HepG2 (cell line): ENCODE results near the gene TP73. TPM values are rescaled to one million over a fixed set of nuclear protein-coding genes. Genes with fewer than 3 reads are reported as not detected.
A peak's percentile ranks its signal among the peaks of the same experiment; 100 is the strongest.

ENCODE experiments used
- CHD2 ChIP-seq: IDR thresholded peaks from 2 replicates; pipeline ENCODE4 v1.6.1; 2011; ENCODE audit warnings: low read depth, low read length, improper control_type of control experiment
- HOMEZ ChIP-seq: IDR thresholded peaks from 2 replicates; pipeline ENCODE4 v1.6.1; 2016; ENCODE audit warnings: low read depth
- NR1H2 ChIP-seq: sonication (generic); formaldehyde crosslinking; IDR thresholded peaks from 2 replicates; pipeline ENCODE4 v1.8.1; 2022; ENCODE audit warnings: low read depth, missing genetic modification reagents, borderline replicate concordance
- NR2F6 ChIP-seq, 2 experiments: IDR thresholded peaks; 2 replicates each; pipeline ENCODE4 v1.6.1; 2016; ENCODE audit warnings: antibody characterized with exemption in 1 of 2, mild to moderate bottlenecking in 1 of 2
- RFX1 ChIP-seq: fragments of 450-650 bp; IDR thresholded peaks from 2 replicates; pipeline ENCODE4 v1.6.1; 2017
- RXRB ChIP-seq: IDR thresholded peaks from 2 replicates; pipeline ENCODE4 v1.6.1; 2016; ENCODE audit warnings: borderline replicate concordance, missing genetic modification reagents, missing compliant biosample characterization
- SALL2 ChIP-seq: sonication (generic); formaldehyde crosslinking; IDR thresholded peaks from 2 replicates; pipeline ENCODE4 v1.8.1; 2023; ENCODE audit warnings: mild to moderate bottlenecking, missing genetic modification reagents, inconsistent platforms
- SP4 ChIP-seq: sonication (generic); formaldehyde crosslinking; IDR thresholded peaks from 2 replicates; pipeline ENCODE4 v1.8.1; 2023; ENCODE audit warnings: mild to moderate bottlenecking, missing genetic modification reagents
- SRSF4 ChIP-seq: fragments of 200-400 bp; formaldehyde crosslinking; IDR thresholded peaks from one replicate; pipeline ENCODE4 v1.6.1; 2018; ENCODE audit warnings: mild to moderate bottlenecking, low read depth, low read length, moderate library complexity; ENCODE audit not compliant: poor library complexity, severe bottlenecking
- TGIF2 ChIP-seq: IDR thresholded peaks from 2 replicates; pipeline ENCODE4 v1.6.1; 2016; ENCODE audit warnings: control low read depth, missing compliant biosample characterization
- YEATS2 ChIP-seq: sonication (generic); formaldehyde crosslinking; IDR thresholded peaks from 2 replicates; pipeline ENCODE4 v1.4.0; 2020; ENCODE audit warnings: missing genetic modification reagents, borderline replicate concordance
- ZC3H13 ChIP-seq: sonication (generic); formaldehyde crosslinking; IDR thresholded peaks from 2 replicates; pipeline ENCODE4 v1.8.1; 2023; ENCODE audit warnings: mild to moderate bottlenecking, missing genetic modification reagents, moderate library complexity
- ZNF354B ChIP-seq: sonication (generic); formaldehyde crosslinking; IDR thresholded peaks from 2 replicates; pipeline ENCODE4 v1.8.0; 2022; ENCODE audit warnings: mild to moderate bottlenecking, missing genetic modification reagents
- ZNF674 ChIP-seq: sonication (generic); formaldehyde crosslinking; IDR thresholded peaks from 2 replicates; pipeline ENCODE4 v1.5.0; 2020; ENCODE audit warnings: low read depth, mild to moderate bottlenecking, missing genetic modification reagents
- polyA plus RNA-seq, 8 experiments: library from polyadenylated mRNA; depleted of rRNA in 3 of 8; stranded (reverse) in 7 of 8; unstranded in 1 of 8; fragments of >200 nt; fragmentation: Illumina TruSeq in 4 of 8; extraction: Trizol in 4 of 8; gene quantifications; 2 replicates each; pipeline versions ENCODE4 v1.2.1 to v1.2.3, GENCODE V29; 2011 to 2016; ENCODE audit warnings: low read depth in 4 of 8, missing spikeins in 1 of 8, mixed read lengths in 1 of 8; ENCODE audit not compliant: insufficient read depth in 1 of 8
- total RNA-seq, 5 experiments: library from RNA; depleted of rRNA; stranded (reverse); fragments of >200 nt; fragmentation: Illumina TruSeq; extraction: Trizol; gene quantifications; 2 replicates each; pipeline ENCODE4 v1.2.3, GENCODE V29; 2016; ENCODE audit warnings: low read depth in 1 of 5
- TF ChIP-seq, protein P1 (sequence below): sonication (generic); formaldehyde crosslinking; IDR thresholded peaks from 2 replicates; pipeline ENCODE4 v1.5.0; 2020; ENCODE audit warnings: mild to moderate bottlenecking, missing genetic modification reagents
- TF ChIP-seq, protein P2 (sequence below): sonication (generic); formaldehyde crosslinking; IDR thresholded peaks from 2 replicates; pipeline ENCODE4 v1.5.0; 2020; ENCODE audit warnings: missing genetic modification reagents
- TF ChIP-seq, protein P3 (sequence below): sonication (generic); formaldehyde crosslinking; IDR thresholded peaks from 2 replicates; pipeline ENCODE4 v1.4.0; 2020; ENCODE audit warnings: missing genetic modification reagents
- TF ChIP-seq, protein P4 (sequence below): sonication (generic); formaldehyde crosslinking; IDR thresholded peaks from 2 replicates; pipeline ENCODE4 v1.4.0; 2020; ENCODE audit warnings: mild to moderate bottlenecking, missing genetic modification reagents

Gene TP73
- total and polyA plus RNA-seq, 2 of the 13 experiments (the other 11 are each of a cell fraction or from before 2014, with no cell fraction given), result 0.49 to 1.1 TPM

DNA sequence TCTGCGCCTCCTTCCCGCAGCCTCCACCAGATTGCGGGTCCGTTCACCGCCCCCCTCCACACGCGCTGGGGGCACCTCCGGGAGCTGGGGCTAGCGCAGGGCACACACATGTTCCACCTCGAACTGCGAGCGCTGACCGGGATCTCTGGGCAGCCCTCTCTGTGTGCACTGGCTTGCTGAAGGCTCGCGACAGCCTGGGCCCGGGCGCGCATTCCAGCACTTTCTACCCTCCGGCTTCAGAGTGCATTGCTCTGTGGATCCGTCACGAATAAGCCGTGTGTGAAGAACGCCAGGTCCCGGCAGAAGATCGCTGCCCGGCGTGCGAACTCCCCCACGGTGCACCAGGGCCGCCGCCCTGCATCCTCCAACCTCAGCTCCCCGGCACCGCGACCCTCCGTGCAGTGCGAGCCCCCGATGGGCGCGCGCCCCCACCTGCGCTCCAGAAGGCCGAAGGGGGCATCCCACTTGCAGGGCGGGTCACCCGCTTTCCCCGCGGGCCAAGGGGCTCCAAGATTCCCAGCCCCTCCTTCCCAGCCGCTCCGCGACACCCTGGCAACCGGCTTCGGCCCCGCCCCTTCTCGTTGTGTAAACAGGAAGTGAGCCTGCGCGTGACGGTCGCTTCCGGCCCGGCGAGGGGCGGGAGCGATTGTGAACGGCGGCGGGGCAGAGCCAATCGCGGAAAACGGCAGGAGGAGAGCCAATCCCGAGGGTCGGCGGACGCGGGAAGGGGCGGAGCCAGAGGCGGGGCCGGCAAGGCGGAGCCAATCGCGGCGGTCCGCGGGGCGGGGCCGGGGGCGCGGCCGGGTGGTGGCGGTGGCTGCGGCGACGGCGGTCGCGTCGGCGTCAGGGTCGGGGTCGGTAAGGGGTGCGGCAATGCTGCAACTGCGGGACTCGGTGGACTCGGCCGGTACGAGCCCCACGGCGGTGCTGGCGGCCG lies 27.8 kb upstream of the TP73 start, which contains the start of gene TPRG1L (continued):
- peak; percentile 79 for TF ChIP-seq CHD2
- TF ChIP-seq, protein P1, sequence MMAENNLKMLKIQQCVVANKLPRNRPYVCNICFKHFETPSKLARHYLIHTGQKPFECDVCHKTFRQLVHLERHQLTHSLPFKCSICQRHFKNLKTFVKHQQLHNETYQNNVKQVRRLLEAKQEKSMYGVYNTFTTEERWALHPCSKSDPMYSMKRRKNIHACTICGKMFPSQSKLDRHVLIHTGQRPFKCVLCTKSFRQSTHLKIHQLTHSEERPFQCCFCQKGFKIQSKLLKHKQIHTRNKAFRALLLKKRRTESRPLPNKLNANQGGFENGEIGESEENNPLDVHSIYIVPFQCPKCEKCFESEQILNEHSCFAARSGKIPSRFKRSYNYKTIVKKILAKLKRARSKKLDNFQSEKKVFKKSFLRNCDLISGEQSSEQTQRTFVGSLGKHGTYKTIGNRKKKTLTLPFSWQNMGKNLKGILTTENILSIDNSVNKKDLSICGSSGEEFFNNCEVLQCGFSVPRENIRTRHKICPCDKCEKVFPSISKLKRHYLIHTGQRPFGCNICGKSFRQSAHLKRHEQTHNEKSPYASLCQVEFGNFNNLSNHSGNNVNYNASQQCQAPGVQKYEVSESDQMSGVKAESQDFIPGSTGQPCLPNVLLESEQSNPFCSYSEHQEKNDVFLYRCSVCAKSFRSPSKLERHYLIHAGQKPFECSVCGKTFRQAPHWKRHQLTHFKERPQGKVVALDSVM (CRISPR knock-in tag), result peak; percentile 14; the same call in 1 of the 2 replicates
- 0 out of 2 replicates have a peak, but pooled peaks have one; percentile 38 for TF ChIP-seq NR1H2 (CRISPR knock-in tag)
- TF ChIP-seq, protein P2, sequence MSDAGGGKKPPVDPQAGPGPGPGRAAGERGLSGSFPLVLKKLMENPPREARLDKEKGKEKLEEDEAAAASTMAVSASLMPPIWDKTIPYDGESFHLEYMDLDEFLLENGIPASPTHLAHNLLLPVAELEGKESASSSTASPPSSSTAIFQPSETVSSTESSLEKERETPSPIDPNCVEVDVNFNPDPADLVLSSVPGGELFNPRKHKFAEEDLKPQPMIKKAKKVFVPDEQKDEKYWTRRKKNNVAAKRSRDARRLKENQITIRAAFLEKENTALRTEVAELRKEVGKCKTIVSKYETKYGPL, result no peak
- TF ChIP-seq ZNF354B (CRISPR knock-in tag), result no peak
- TF ChIP-seq SRSF4, result no peak
- peak; percentile 88 for TF ChIP-seq SALL2 (CRISPR knock-in tag)
- TF ChIP-seq HOMEZ (CRISPR knock-in tag), result 0 out of 2 replicates have a peak, but pooled peaks have one; percentile 10
- TF ChIP-seq ZC3H13, result peak; percentile 73; the same call in 1 of the 2 replicates
- TF ChIP-seq NR2F6 (IDR thresholded peaks at IDR 0.05), result no peak
- TF ChIP-seq NR2F6 (CRISPR knock-in tag; IDR thresholded peaks at IDR 0.05), result 0 out of 2 replicates have a peak, but pooled peaks have one; percentile 10
- 0 out of 2 replicates have a peak, but pooled peaks have one; percentile 66 for TF ChIP-seq ZNF674 (CRISPR knock-in tag)
- TF ChIP-seq SP4, result peak; percentile 97
- TF ChIP-seq RFX1, result peak; percentile 75; the same call in 1 of the 2 replicates
- peak; percentile 87; the same call in 1 of the 2 replicates for TF ChIP-seq YEATS2 (CRISPR knock-in tag)
- TF ChIP-seq TGIF2 (CRISPR knock-in tag), result peak; percentile 66; the same call in 1 of the 2 replicates
- TF ChIP-seq, protein P3, sequence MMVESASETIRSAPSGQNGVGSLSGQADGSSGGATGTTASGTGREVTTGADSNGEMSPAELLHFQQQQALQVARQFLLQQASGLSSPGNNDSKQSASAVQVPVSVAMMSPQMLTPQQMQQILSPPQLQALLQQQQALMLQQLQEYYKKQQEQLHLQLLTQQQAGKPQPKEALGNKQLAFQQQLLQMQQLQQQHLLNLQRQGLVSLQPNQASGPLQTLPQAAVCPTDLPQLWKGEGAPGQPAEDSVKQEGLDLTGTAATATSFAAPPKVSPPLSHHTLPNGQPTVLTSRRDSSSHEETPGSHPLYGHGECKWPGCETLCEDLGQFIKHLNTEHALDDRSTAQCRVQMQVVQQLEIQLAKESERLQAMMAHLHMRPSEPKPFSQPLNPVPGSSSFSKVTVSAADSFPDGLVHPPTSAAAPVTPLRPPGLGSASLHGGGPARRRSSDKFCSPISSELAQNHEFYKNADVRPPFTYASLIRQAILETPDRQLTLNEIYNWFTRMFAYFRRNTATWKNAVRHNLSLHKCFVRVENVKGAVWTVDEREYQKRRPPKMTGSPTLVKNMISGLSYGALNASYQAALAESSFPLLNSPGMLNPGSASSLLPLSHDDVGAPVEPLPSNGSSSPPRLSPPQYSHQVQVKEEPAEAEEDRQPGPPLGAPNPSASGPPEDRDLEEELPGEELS, result peak; percentile 77
- TF ChIP-seq, protein P4, sequence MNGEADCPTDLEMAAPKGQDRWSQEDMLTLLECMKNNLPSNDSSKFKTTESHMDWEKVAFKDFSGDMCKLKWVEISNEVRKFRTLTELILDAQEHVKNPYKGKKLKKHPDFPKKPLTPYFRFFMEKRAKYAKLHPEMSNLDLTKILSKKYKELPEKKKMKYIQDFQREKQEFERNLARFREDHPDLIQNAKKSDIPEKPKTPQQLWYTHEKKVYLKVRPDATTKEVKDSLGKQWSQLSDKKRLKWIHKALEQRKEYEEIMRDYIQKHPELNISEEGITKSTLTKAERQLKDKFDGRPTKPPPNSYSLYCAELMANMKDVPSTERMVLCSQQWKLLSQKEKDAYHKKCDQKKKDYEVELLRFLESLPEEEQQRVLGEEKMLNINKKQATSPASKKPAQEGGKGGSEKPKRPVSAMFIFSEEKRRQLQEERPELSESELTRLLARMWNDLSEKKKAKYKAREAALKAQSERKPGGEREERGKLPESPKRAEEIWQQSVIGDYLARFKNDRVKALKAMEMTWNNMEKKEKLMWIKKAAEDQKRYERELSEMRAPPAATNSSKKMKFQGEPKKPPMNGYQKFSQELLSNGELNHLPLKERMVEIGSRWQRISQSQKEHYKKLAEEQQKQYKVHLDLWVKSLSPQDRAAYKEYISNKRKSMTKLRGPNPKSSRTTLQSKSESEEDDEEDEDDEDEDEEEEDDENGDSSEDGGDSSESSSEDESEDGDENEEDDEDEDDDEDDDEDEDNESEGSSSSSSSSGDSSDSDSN (CRISPR knock-in tag), result peak; percentile 63
- peak; percentile 27; the same call in 1 of the 2 replicates for TF ChIP-seq RXRB
